Measurements from ENCODE around the gene MUC4.
"Not testable (repeated sequence)": the region's sequence is repeated elsewhere in the genome, so short reads cannot be mapped to it uniquely, and the experiment has no call there.

DNA sequence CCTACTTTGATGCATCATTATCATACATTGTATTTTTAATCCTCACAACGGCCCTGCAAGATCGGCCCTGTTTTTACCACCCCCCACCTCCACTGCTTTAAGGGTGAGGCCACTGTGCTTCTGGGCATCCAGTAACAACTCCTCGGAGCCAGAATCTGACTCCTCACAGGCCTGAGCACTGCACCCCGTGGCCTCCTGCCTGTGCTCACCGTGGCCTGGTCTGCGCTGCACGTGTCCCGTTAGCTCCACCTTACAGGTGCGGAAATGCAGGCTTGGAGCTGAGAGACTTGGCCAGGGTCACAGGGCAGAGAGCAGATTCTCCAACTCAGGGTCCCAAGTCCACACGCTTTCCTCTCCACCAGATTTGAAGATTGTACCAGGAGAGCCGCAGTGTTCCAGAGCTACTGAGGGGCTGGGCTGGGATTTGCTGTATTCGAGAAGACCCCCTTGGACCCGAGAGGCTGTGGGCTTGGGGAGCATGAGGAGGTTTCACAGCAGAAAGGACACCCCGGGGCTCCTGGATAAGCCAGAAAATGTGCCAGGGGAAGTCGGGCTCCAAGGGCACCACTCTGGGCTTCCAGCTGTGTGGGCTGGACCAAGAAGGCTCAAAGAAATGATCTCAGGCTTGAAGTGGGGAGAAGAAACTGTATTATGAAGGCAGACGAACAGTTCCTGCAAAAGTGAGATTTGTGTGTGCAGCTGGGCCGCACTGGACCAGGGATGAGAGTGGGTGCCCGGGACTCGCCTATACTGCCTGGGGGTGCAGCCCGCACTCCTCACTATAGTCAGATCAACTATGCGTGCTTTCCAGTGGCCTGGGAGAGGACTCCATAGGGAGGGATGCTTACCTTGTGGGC is 89.4 kb downstream of the MUC4 start:
- TF ChIP-seq, protein P1, sequence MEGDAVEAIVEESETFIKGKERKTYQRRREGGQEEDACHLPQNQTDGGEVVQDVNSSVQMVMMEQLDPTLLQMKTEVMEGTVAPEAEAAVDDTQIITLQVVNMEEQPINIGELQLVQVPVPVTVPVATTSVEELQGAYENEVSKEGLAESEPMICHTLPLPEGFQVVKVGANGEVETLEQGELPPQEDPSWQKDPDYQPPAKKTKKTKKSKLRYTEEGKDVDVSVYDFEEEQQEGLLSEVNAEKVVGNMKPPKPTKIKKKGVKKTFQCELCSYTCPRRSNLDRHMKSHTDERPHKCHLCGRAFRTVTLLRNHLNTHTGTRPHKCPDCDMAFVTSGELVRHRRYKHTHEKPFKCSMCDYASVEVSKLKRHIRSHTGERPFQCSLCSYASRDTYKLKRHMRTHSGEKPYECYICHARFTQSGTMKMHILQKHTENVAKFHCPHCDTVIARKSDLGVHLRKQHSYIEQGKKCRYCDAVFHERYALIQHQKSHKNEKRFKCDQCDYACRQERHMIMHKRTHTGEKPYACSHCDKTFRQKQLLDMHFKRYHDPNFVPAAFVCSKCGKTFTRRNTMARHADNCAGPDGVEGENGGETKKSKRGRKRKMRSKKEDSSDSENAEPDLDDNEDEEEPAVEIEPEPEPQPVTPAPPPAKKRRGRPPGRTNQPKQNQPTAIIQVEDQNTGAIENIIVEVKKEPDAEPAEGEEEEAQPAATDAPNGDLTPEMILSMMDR (IDR thresholded peaks at IDR 0.05) = not testable (repeated sequence)
- not testable (repeated sequence) for TF ChIP-seq POLR2A (IDR thresholded peaks at IDR 0.05)

Data from gastroesophageal sphincter (tissue), 3 donors.